ENCODE measurements around the gene KCNJ14.

The KCNJ14 gene

DNA sequence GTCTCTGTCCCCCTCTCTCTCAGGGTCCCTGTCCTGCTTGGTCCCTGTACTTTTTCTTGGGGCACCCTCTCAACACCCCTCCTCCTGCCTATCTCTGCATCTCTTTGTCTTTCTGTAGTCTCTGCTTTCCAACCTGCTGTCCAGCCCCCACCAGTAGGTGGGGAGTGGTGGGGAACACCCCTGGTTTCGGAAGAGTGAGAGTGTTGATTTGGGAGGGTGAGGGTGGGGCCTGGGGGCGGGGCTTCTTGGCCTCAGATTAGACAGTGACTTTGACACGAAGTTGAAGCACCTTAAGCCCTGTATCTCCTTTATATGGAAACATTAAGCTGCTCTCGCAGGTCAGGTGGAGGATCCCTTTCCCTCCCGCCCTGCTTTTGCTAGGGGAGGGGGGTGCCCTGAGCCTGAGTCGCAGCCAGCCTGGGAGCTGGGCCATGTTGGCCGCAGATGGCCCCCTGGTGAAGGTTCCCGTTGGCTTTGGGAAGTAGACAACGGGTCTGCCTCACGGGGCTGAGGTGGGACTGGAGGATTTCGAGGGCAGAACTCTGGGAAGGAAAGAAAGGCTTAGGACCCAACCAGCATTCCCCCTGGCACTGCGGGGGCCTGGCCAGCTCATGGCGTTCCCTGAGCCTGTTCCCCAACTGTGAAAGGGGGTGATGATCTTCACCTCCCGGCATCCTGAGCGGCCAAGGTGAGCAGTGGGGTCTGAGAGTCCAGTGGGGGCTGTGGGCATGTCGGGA lies at the start of gene KCNJ14:
KCNJ14 (plus strand) TSS at position 404 of the 737 bp plus-strand sequence. CDS start 6,151 bp downstream, outside the sequence.
- no peaks in the 10 kb centered on the region for H3K27me3 ChIP-seq (ENCODE audit: control insufficient read depth, insufficient read depth, low read length)
- no peaks in the 10 kb centered on the region for H3K4me1 ChIP-seq (ENCODE audit: control insufficient read depth, insufficient read depth, low read length)
- H3K9me3 ChIP-seq (ENCODE audit: control insufficient read depth, insufficient read depth, low read length), result no peaks in the 10 kb centered on the region
- no peak within 1 kb of the TSS for H3K9ac ChIP-seq (ENCODE audit: low read depth, low read length)
- H3K36me3 ChIP-seq (ENCODE audit: control insufficient read depth, insufficient read depth, low read length), result peaks cover 66% of the 10 kb centered on the region
- no peak within 1 kb of the TSS for H3K27ac ChIP-seq (ENCODE audit: low read depth, low read length)
- no peak within 1 kb of the TSS for H3K4me3 ChIP-seq (ENCODE audit: low read depth, low read length)

DNA sequence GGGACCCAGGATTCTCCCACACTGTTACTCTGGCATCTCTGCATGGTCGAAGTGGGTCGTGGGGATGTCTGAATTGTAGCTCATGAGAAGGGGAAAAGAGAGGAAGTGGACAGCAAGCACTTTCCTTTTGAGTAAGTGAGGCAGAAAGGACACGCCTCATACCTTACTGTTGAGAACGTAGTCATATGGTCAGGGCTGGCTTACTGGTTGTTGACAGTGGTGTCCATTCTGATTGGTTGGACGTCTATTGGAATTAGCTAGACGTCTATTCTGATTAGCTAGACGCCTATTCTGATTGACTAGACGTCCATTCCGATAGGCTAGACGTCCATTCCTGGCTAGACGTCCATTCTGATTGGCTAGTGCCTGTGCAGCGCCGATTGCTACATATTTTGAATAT lies 49.5 kb upstream of the KCNJ14 start:
- Histone ChIP-seq H3K9ac (ENCODE audit: low read depth, low read length) (no peak overlapping the region), H3K4me3 (ENCODE audit: low read depth, low read length) (no peak overlapping the region), H3K27ac (ENCODE audit: low read depth, low read length) (no peak overlapping the region), H3K36me3 (ENCODE audit: control insufficient read depth, insufficient read depth, low read length) (no peaks in the 10 kb centered on the region), H3K9me3 (ENCODE audit: control insufficient read depth, insufficient read depth, low read length) (no peaks in the 10 kb centered on the region), H3K27me3 (ENCODE audit: control insufficient read depth, insufficient read depth, low read length) (no peaks in the 10 kb centered on the region), H3K4me1 (ENCODE audit: control insufficient read depth, insufficient read depth, low read length) (peaks cover 15% of the 10 kb centered on the region)

DNA sequence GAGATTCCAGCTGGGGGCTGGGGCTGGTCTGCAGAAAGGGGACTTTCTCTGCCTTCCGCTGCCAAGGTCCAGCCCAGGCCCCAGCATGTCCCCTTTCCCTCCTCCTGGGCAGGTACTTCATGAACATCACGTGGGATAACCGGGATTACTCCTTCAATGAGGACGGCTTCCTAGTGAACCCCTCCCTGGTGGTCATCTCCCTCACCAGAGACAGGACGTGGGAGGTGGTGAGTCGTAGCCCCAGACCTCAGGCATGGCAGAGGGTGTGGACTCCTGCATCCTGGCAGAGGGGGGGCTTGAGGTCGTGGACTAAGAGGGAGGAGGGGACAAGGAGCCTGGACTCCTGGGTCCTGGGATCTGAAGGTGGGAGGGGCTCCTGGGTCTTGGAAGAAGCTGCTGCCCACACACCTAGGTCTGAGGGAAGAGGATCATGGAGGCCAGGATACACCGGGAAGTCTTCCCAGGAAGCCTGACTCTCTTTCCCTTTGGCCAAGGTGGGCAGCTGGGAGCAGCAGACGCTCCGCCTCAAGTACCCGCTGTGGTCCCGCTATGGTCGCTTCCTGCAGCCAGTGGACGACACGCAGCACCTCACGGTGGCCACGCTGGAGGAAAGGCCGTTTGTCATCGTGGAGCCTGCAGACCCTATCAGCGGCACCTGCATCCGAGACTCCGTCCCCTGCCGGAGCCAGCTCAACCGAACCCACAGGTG lies 41.3 kb upstream of the KCNJ14 start:
- peaks cover 19% of the 10 kb centered on the region; the same call in 1 of the 2 replicates for H3K4me1 ChIP-seq (ENCODE audit: control insufficient read depth, insufficient read depth, low read length)
- no peaks in the 10 kb centered on the region for H3K9me3 ChIP-seq (ENCODE audit: control insufficient read depth, insufficient read depth, low read length)
- H3K27ac ChIP-seq (ENCODE audit: low read depth, low read length), result peak overlapping the region; percentile 78
- H3K27me3 ChIP-seq (ENCODE audit: control insufficient read depth, insufficient read depth, low read length), result no peaks in the 10 kb centered on the region
- no peaks in the 10 kb centered on the region for H3K36me3 ChIP-seq (ENCODE audit: control insufficient read depth, insufficient read depth, low read length)
- H3K9ac ChIP-seq (ENCODE audit: low read depth, low read length), result no peak overlapping the region; the same call in 1 of the 2 replicates
- H3K4me3 ChIP-seq (ENCODE audit: low read depth, low read length), result peak overlapping the region; percentile 67

DNA sequence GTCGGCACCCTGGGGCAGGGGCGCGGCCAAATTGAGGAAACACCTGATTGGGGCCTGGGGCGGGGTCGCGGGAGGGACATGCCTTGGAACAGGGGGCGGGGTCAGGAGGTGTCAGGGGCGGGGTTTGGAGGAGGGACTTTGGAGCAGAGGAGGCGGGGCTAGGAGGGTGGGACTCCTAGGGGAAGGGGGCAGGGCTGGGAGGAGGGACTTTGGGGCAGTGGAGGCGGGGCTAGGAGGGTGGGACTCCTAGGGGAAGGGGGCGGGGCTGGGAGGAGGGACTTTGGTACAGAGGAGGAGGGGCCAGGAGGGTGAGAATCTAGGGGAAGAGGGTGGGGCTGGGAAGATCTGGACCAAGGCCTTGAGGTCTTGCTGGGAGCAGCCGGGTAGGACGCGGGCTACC lies 40.0 kb upstream of the KCNJ14 start:
- no peak overlapping the region for H3K27ac ChIP-seq (ENCODE audit: low read depth, low read length)
- no peaks in the 10 kb centered on the region for H3K9me3 ChIP-seq (ENCODE audit: control insufficient read depth, insufficient read depth, low read length)
- no peak overlapping the region for H3K9ac ChIP-seq (ENCODE audit: low read depth, low read length)
- no peak overlapping the region; the same call in 1 of the 2 replicates for H3K4me3 ChIP-seq (ENCODE audit: low read depth, low read length)
- H3K27me3 ChIP-seq (ENCODE audit: control insufficient read depth, insufficient read depth, low read length), result no peaks in the 10 kb centered on the region
- H3K4me1 ChIP-seq (ENCODE audit: control insufficient read depth, insufficient read depth, low read length), result peaks cover 20% of the 10 kb centered on the region; the same call in 1 of the 2 replicates
- H3K36me3 ChIP-seq (ENCODE audit: control insufficient read depth, insufficient read depth, low read length), result no peaks in the 10 kb centered on the region

DNA sequence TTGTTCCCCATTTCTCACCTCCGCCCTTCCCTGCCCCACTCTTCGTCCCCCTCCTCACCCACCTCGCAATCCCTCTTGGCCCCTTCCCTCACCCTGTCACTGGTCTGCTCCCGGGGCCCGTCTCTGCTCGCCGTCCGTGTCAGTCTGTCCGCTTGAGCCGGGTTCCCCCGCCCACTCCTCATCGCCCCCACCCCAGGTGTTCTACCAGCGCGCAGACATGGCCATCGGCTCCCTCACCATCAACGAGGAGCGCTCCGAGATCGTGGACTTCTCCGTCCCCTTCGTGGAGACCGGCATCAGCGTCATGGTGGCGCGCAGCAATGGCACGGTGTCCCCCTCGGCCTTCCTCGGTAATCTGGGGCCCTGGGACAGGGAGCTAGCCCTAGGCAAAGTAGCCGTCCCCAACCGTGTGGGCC lies 39.6 kb upstream of the KCNJ14 start:
- Histone ChIP-seq H3K4me1 (ENCODE audit: control insufficient read depth, insufficient read depth, low read length) (peaks cover 20% of the 10 kb centered on the region; the same call in 1 of the 2 replicates), H3K27me3 (ENCODE audit: control insufficient read depth, insufficient read depth, low read length) (no peaks in the 10 kb centered on the region), H3K9me3 (ENCODE audit: control insufficient read depth, insufficient read depth, low read length) (no peaks in the 10 kb centered on the region), H3K9ac (ENCODE audit: low read depth, low read length) (no peak overlapping the region), H3K36me3 (ENCODE audit: control insufficient read depth, insufficient read depth, low read length) (no peaks in the 10 kb centered on the region), H3K27ac (ENCODE audit: low read depth, low read length) (no peak overlapping the region), H3K4me3 (ENCODE audit: low read depth, low read length) (no peak overlapping the region; the same call in 1 of the 2 replicates)

DNA sequence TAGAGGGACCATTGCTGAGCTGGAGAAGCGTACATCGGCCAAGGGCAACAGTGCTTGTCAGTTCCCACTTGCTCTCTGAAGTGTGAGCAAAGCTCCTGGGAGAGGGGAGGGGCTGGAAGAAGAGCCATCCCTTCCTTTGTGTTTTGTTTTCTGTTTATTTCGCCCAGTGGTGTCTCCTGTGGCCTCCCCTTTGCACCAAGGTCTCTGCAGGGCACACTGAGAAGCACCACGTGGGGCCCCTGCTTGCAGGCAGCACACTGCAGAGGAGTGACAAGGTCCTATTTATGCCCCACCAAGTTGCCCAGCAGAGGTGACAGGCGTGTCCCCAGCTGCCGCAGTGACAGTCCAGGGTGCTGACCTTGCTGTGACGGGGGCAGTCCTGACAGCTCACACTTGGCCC lies 38.0 kb upstream of the KCNJ14 start:
- peaks cover 20% of the 10 kb centered on the region; the same call in 1 of the 2 replicates for H3K4me1 ChIP-seq (ENCODE audit: control insufficient read depth, insufficient read depth, low read length)
- no peak overlapping the region for H3K9ac ChIP-seq (ENCODE audit: low read depth, low read length)
- H3K9me3 ChIP-seq (ENCODE audit: control insufficient read depth, insufficient read depth, low read length), result no peaks in the 10 kb centered on the region
- no peaks in the 10 kb centered on the region for H3K27me3 ChIP-seq (ENCODE audit: control insufficient read depth, insufficient read depth, low read length)
- H3K4me3 ChIP-seq (ENCODE audit: low read depth, low read length), result no peak overlapping the region
- no peaks in the 10 kb centered on the region for H3K36me3 ChIP-seq (ENCODE audit: control insufficient read depth, insufficient read depth, low read length)
- no peak overlapping the region for H3K27ac ChIP-seq (ENCODE audit: low read depth, low read length)

DNA sequence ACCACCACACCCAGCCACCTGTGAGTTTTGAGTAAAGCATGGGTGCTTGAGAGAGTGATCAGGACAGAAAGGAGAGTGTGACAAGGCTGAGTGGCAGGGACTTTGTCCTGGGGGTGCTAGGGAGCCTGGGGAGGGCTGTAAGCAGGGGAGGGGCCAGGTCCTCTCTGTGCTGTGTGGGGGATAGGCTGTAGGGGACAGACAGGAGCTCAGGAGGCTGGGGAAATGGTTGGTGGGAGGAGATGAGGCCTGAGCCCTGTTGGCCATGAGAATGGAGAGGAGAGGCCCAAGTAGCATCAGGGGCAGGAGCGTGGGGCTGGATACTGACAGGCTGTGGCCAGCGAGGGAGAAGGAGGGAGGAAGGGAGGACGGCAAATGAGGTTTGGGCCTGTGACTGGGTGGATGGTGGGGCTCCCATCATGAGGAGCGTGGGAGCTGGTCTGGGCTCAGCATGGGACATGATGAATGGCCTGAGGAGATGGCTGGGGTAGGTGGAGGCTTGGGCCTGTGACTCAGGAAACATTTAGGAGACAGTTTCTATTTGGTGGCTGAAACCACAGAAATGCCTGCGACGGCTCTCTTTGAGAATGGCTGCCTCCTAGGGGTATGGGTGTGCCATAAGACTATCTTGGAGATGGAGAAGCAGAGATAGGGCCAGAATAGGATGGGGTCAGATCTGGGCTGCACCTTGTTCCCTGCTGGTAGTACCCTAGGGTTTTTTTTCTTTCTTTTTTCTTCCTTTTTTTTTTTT lies 36.9 kb upstream of the KCNJ14 start:
- Histone ChIP-seq H3K4me3 (ENCODE audit: low read depth, low read length) (no peak overlapping the region), H3K27me3 (ENCODE audit: control insufficient read depth, insufficient read depth, low read length) (no peaks in the 10 kb centered on the region), H3K4me1 (ENCODE audit: control insufficient read depth, insufficient read depth, low read length) (peaks cover 20% of the 10 kb centered on the region; the same call in 1 of the 2 replicates), H3K9me3 (ENCODE audit: control insufficient read depth, insufficient read depth, low read length) (no peaks in the 10 kb centered on the region), H3K27ac (ENCODE audit: low read depth, low read length) (no peak overlapping the region), H3K9ac (ENCODE audit: low read depth, low read length) (no peak overlapping the region), H3K36me3 (ENCODE audit: control insufficient read depth, insufficient read depth, low read length) (no peaks in the 10 kb centered on the region)

DNA sequence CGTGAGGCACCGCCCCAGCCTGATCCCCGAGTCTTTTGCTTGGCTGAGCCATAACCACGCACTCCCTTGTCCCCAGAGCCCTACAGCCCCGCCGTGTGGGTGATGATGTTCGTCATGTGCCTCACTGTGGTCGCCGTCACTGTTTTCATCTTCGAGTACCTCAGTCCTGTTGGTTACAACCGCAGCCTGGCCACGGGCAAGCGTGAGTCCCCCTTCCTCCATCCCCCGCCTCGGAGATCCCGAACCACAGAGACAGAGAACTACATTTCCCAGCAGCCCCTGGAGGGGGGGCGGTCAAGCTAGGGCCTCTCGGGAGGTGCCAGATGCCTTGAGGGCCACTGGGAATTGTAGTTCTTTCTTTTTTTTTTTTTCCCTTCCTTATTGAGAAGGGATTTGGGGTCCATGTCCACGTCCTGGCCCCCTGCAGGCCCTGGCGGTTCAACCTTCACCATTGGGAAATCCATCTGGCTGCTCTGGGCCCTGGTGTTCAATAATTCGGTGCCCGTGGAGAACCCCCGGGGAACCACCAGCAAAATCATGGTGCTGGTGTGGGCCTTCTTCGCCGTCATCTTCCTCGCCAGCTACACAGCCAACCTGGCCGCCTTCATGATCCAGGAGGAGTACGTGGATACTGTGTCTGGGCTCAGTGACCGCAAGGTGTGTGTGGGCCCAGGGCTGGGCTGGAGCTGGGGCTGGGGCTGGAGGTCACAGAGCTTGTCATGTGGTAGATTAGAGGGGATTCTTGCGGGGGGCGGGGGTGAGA lies 36.0 kb upstream of the KCNJ14 start:
- Histone ChIP-seq H3K9ac (ENCODE audit: low read depth, low read length) (no peak overlapping the region), H3K36me3 (ENCODE audit: control insufficient read depth, insufficient read depth, low read length) (no peaks in the 10 kb centered on the region), H3K4me1 (ENCODE audit: control insufficient read depth, insufficient read depth, low read length) (peaks cover 13% of the 10 kb centered on the region; the same call in 1 of the 2 replicates), H3K9me3 (ENCODE audit: control insufficient read depth, insufficient read depth, low read length) (no peaks in the 10 kb centered on the region), H3K27me3 (ENCODE audit: control insufficient read depth, insufficient read depth, low read length) (no peaks in the 10 kb centered on the region), H3K4me3 (ENCODE audit: low read depth, low read length) (no peak overlapping the region), H3K27ac (ENCODE audit: low read depth, low read length) (no peak overlapping the region)

DNA sequence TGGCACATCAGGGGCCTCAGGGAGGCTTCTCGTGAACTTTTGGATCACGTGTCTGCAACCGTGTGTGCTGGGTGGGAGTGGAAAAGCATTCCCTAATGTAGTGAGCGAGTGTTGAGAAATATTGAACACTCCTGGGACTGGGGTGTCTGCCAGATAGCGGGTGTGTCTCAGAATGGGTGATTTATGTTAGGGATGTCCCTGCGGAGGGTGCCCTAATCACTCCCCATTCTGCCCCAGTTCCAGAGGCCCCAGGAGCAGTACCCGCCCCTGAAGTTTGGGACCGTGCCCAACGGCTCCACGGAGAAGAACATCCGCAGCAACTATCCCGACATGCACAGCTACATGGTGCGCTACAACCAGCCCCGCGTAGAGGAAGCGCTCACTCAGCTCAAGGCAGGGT lies 33.8 kb upstream of the KCNJ14 start:
- H3K27ac ChIP-seq (ENCODE audit: low read depth, low read length), result no peak overlapping the region
- 0 out of 2 replicates have a peak, but pooled peaks cover 4% of the 10 kb centered on the region for H3K4me1 ChIP-seq (ENCODE audit: control insufficient read depth, insufficient read depth, low read length)
- H3K36me3 ChIP-seq (ENCODE audit: control insufficient read depth, insufficient read depth, low read length), result no peaks in the 10 kb centered on the region
- H3K4me3 ChIP-seq (ENCODE audit: low read depth, low read length), result no peak overlapping the region
- H3K9me3 ChIP-seq (ENCODE audit: control insufficient read depth, insufficient read depth, low read length), result no peaks in the 10 kb centered on the region
- no peak overlapping the region for H3K9ac ChIP-seq (ENCODE audit: low read depth, low read length)
- no peaks in the 10 kb centered on the region for H3K27me3 ChIP-seq (ENCODE audit: control insufficient read depth, insufficient read depth, low read length)

DNA sequence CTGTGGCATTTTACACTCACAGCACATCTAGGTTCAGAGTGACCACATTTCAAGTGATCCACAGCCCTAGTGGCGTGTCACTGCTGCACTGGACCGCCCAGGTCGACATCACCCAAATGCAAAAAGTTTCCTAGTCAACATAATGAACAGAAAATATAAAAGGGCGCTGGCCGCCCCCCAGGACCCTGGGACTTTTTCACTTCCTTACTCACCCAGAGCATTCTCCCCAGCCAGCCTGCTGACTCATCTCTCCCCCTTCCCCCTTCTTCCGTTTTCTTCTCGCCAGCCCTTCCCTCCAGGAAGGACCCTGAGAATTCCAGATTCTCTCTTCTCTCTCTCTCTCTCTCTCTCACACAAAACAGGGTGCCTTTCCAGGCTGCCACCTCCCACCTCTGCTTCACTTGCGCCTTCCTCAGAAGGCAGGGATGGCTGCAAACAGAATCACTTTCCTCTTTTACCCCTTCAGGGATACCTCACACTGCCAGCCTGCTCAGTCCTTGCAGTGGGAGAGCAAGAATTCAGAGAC lies 30.6 kb upstream of the KCNJ14 start:
- peak overlapping the region; percentile 24; the same call in 1 of the 2 replicates for H3K4me3 ChIP-seq (ENCODE audit: low read depth, low read length)
- H3K27ac ChIP-seq (ENCODE audit: low read depth, low read length), result peak overlapping the region; percentile 92
- peak overlapping the region; percentile 53; the same call in 1 of the 2 replicates for H3K9ac ChIP-seq (ENCODE audit: low read depth, low read length)
- H3K4me1 ChIP-seq (ENCODE audit: control insufficient read depth, insufficient read depth, low read length), result no peaks in the 10 kb centered on the region
- H3K27me3 ChIP-seq (ENCODE audit: control insufficient read depth, insufficient read depth, low read length), result no peaks in the 10 kb centered on the region
- H3K9me3 ChIP-seq (ENCODE audit: control insufficient read depth, insufficient read depth, low read length), result no peaks in the 10 kb centered on the region
- H3K36me3 ChIP-seq (ENCODE audit: control insufficient read depth, insufficient read depth, low read length), result no peaks in the 10 kb centered on the region
